Thyroid gland (tissue), 4 donors: ENCODE data around the gene CLK4.

Source experiments
- POLR2A ChIP-seq, 2 donors: fragments of 450-650 bp; IDR thresholded peaks; one replicate each; pipeline ENCODE4 v1.6.1; 2017; ENCODE audit warnings: antibody characterized with exemption in 2 of 2, mild to moderate bottlenecking in 2 of 2, moderate library complexity in 1 of 2
- TF ChIP-seq, protein P1 (sequence below), 6 experiments: fragments of 200-600 bp in 3 of 6; fragments of 450-650 bp in 3 of 6; sonication (generic) in 3 of 6; IDR thresholded peaks; one replicate each; pipeline ENCODE4 v1.5.1; 2016 to 2019; ENCODE audit warnings: antibody characterized with exemption in 6 of 6, mild to moderate bottlenecking in 2 of 6, inconsistent platforms in 1 of 6, moderate library complexity in 1 of 6

DNA sequence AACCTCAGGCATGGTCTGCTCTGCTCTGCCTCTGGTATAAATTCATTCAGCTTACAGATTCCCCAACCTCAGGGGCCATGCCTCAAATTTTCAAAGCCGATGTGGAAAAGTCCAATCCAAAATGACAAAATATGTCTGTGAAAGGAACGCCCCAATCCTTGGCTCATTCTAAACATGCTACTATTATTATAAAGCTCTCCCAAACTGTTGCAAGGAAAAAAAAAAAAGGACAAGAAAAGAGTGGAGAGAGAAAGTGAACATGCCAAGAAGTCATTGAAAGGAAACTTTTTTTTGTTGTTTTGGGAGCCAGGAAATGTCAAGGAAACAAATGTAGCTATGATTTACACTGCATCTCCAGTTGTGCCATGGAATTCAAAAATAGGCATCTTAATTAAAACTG is 40.5 kb downstream of the CLK4 start:
- TF ChIP-seq, protein P1, sequence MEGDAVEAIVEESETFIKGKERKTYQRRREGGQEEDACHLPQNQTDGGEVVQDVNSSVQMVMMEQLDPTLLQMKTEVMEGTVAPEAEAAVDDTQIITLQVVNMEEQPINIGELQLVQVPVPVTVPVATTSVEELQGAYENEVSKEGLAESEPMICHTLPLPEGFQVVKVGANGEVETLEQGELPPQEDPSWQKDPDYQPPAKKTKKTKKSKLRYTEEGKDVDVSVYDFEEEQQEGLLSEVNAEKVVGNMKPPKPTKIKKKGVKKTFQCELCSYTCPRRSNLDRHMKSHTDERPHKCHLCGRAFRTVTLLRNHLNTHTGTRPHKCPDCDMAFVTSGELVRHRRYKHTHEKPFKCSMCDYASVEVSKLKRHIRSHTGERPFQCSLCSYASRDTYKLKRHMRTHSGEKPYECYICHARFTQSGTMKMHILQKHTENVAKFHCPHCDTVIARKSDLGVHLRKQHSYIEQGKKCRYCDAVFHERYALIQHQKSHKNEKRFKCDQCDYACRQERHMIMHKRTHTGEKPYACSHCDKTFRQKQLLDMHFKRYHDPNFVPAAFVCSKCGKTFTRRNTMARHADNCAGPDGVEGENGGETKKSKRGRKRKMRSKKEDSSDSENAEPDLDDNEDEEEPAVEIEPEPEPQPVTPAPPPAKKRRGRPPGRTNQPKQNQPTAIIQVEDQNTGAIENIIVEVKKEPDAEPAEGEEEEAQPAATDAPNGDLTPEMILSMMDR (IDR thresholded peaks at IDR 0.05) = no peak
- no peak for TF ChIP-seq POLR2A (IDR thresholded peaks at IDR 0.05)
